RWPE1 (cell line): ENCODE measurements around the gene HDAC7.
"Not testable (repeated sequence)": the region's sequence is repeated elsewhere in the genome, so short reads cannot be mapped to it uniquely, and the experiment has no call there.

Experiments
- CTCF ChIA-PET: fragments of 350-600 bp; sonication (Branson Sonifier 250); formaldehyde crosslinking; extraction: SDS; loops from one replicate; lab custom pipeline; 2021; lab: Yijun Ruan, JAX
- POLR2A ChIA-PET: fragments of 400-600 bp; formaldehyde crosslinking; extraction: SDS; loops from one replicate; lab custom pipeline; 2020; ENCODE audit warnings: antibody characterized with exemption; ENCODE audit not compliant: low non-redundant PET; lab: Yijun Ruan, JAX
- DNase-seq: peaks from one replicate; pipeline ENCODE4 v3.0.0; 2012; ENCODE audit warnings: low spot score
- H3K27ac ChIP-seq: fragments of 450-650 bp; 2 replicates; pipeline ENCODE4 v1.5.1; 2017
- TF ChIP-seq, protein P1 (sequence below): fragments of 450-650 bp; conservative IDR thresholded peaks from 2 replicates; pipeline ENCODE4 v1.5.1; 2017; ENCODE audit warnings: low read depth, mild to moderate bottlenecking

Gene HDAC7

DNA sequence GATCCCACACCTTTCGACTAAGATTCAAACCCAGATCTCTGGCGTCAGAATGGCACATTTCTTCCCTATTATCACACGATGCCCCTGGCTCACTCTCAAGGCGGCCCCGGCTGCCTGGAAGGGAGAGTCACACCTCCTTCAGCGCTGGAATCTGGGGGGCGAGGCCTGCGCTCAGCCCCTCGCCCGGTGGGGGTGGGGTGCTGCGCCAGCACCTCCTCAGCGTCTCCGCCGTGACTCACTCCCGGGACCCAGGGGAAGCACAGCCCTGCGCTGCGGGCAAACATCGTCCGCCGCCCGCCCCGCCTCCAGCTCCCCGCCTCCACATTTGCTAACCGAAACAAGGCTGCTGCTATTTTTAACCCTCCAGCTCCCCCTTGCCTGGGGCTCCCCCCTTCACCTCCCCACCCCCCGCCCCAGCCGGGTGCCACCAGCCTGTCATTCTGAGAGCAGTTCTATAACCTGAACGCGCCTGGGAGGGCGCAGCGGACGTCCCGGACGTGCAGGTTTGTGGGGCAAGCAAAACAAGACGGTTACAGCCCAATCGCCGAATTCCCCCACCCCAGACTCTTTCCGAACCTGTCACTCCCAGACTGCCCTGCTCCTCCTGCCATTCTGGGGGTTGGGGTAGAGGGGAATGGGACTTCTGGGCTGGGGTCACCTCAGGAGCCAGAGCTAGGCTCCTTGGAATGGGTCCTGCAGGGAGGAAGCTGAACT, 6.7 kb downstream of the HDAC7 start:
- peak; percentile 92 for DNase-seq
- ChIA-PET CTCF (interaction anchor here (0.6 to 2.0 kb wide), 4 partner anchors 19 to 814 kb away, joined by 3 to 13 read pairs (median 3); no protein-coding TSS in a partner anchor), POLR2A (interaction anchor here (0.6 to 1.6 kb wide), 3 partner anchors 11 to 353 kb away, joined by 6 to 9 read pairs (median 8); no protein-coding TSS in a partner anchor)
- peak overlapping the region; percentile 99 for H3K27ac ChIP-seq
- TF ChIP-seq, protein P1, sequence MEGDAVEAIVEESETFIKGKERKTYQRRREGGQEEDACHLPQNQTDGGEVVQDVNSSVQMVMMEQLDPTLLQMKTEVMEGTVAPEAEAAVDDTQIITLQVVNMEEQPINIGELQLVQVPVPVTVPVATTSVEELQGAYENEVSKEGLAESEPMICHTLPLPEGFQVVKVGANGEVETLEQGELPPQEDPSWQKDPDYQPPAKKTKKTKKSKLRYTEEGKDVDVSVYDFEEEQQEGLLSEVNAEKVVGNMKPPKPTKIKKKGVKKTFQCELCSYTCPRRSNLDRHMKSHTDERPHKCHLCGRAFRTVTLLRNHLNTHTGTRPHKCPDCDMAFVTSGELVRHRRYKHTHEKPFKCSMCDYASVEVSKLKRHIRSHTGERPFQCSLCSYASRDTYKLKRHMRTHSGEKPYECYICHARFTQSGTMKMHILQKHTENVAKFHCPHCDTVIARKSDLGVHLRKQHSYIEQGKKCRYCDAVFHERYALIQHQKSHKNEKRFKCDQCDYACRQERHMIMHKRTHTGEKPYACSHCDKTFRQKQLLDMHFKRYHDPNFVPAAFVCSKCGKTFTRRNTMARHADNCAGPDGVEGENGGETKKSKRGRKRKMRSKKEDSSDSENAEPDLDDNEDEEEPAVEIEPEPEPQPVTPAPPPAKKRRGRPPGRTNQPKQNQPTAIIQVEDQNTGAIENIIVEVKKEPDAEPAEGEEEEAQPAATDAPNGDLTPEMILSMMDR = no peak

DNA sequence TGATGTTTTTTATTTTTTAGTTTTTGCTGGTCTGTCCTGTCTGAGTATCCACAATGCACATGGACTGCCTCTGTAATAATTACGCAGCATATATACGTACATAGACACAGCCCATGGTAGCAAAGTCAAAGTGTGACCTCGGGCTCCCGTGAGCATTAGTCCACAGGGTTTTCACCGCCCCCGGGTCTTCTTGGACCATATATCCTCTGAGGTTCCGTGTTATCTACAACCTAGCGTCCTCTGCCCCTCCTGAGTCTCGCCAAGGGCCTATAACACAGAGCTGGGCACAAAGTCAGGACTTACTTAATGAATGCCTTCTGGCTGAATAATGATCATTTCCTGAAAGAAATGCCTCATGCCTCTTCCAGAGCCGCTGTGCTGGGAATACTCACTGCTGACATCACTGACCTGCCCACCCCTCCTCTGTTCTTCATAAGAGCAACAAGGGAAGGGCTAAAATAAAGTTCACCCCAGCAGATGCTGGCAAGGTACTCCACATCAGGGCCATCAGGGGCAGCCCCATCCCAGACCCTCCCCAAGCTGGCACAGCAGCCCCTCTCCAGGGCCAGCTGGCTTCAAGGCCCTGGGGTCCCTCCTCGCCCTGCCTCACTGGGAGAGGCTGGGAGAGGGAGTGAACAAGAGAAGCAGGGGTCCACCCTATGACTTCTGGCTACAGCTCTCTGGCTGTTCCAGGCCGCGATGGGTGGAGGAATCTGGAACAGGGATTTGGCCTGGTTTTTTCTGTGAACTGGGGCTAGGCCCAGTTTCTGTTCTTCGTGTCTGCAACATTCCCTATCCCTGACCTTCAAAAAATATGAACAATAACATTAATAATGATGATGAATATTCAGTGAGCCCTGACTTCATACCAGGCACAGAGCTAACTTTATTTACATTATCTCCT, 7.9 kb downstream of the HDAC7 start:
- ChIA-PET CTCF (interaction anchor here (1.0 kb wide), 1 partner anchor 26 kb away, joined by 4 read pairs; no protein-coding TSS in a partner anchor), POLR2A (interaction anchor here (0.5 to 1.6 kb wide), 2 partner anchors 16 to 17 kb away, joined by 4 to 8 read pairs; no protein-coding TSS in a partner anchor)
- DNase-seq = no peak
- TF ChIP-seq, protein P1 = no peak
- peak overlapping the region; percentile 99 for H3K27ac ChIP-seq

DNA sequence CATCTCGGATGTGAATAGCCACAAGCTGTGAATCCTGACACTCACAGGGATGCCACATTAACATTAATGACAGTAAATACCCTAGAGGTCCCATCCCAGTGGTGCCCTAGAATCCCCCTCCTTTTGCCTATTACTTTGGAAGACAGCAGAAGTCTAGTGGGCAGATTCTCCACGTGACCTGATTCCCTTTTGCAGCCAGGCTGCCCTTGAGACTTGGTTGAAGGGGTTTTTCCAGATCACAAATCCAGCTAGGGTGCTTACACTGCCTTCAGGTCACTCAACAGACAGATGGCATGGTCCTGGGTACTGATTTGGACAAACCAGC, 8.7 kb downstream of the HDAC7 start:
- DNase-seq = no peak
- POLR2A ChIA-PET = interaction anchor here (0.5 kb wide), 1 partner anchor 16 kb away, joined by 4 read pairs; no protein-coding TSS in a partner anchor
- H3K27ac ChIP-seq = peak overlapping the region; percentile 99
- CTCF ChIA-PET = interaction anchor here (0.7 kb wide), 1 partner anchor 41 kb away, joined by 3 read pairs; no protein-coding TSS in a partner anchor
- TF ChIP-seq, protein P1 = no peak

DNA sequence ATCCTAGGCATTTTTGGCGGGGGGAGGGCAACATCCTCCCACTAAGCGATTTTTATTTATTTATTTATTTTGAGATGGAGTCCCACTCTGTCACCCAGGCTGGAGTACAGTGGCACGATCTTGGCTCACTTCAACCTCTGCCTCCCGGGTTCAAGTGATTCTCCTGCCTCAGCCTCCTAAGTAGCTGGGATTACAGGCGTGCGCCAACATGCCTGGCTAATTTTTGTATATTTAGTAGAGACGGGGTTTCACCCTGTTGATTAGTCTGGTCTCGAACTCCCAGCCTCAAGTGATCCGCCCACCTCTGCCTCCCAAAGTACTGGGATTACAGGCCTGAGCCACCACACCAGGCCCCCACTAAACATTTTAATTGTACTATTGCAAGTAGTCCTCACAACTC, 10.2 kb downstream of the HDAC7 start:
- CTCF ChIA-PET = interaction anchor here (0.6 to 2.0 kb wide), 2 partner anchors 29 to 1475 kb away, joined by 3 to 10 read pairs; no protein-coding TSS in a partner anchor
- POLR2A ChIA-PET, DNase-seq: not testable (repeated sequence)
- H3K27ac ChIP-seq = peak overlapping the region; percentile 99

DNA sequence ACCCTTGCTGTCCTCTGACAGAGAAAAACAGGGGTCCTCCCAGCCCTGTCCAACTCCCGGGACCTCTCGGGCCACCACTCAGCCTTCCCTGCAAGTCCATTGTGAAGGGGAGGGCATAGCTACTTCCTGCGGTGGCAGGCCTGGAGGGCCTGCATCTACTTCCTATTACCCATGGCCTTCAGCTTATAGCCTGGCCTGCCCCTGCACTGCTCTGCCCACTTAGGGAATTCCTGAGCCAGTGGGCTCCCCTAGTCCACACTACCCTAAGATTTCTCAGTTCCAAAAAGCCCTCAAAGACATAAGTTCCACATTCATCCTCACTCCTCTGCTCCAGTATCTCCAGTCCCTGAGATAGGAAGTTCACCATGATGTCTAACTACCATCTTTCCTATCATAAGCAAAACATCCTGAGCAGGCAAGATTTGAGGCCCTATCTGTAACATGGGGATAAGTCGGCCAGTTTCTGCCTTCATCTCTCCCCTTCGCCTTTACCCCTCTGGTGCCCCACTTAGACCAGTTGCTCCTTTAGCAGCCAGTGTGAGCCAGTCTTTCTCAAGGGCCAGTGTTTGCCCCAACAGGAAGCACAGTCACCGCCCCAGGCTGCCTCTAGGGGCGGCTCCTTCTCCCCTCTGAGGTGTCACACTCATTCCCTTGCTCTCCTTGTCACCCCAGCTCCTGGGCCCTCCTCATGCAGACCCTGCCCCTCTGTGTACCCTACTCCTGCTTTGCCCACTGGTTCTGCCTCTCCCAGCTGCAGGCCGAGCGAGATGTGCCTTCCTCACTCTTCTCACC, 10.9 kb downstream of the HDAC7 start:
- peak overlapping the region; percentile 99 for H3K27ac ChIP-seq
- ChIA-PET CTCF (interaction anchor here (0.5 to 2.0 kb wide), 6 partner anchors 8 to 1475 kb away, joined by 3 to 10 read pairs (median 5); no protein-coding TSS in a partner anchor), POLR2A (no interaction called here)
- no peak for DNase-seq
- TF ChIP-seq, protein P1 = no peak

DNA sequence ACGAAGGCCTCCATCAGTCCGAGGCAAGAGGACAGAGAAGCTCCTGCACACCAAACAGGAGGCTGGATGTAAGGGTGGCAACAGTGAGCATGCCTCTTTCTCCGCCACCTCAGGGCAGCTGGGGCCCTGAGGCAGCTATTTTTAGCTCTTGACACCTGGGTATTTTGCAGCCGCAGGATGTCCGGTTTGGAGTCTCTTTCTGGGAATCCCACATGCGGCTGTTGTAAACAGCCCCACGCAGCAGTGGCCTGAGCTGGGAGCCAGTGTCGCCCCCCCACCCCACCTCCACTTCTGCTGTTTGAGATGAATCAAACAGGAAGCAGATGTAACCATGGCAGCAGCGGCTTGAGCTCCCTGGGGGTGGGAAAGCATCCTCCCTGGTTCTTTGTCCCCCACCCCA, 11.7 kb downstream of the HDAC7 start:
- TF ChIP-seq, protein P1 = no peak
- ChIA-PET CTCF (interaction anchor here (0.7 to 1.7 kb wide), 4 partner anchors 9 to 41 kb away, joined by 3 to 6 read pairs (median 4); no protein-coding TSS in a partner anchor), POLR2A (no interaction called here)
- H3K27ac ChIP-seq = peak overlapping the region; percentile 99
- DNase-seq = no peak
